GM19468 (cell line): ENCODE results near the gene ATP6V0C.

Source experiments
- ATAC-seq: cut with Tn5 transposase; IDR thresholded peaks from one replicate; pipeline ENCODE4 v1.9.1; 2021; ENCODE audit warnings: mild to moderate bottlenecking, moderate library complexity, moderate number of reproducible peaks; ENCODE audit not compliant: unreplicated experiment; ENCODE audit errors: extremely low read depth

The ATP6V0C gene

GRCh38 chr16:2513405-2514332 lies at the start of gene ATP6V0C:
TSS of gene ATP6V0C (plus strand) at chr16:2513952. CDS start at chr16:2514104, 152 bp downstream.
- peak; percentile 48 for ATAC-seq

GRCh38 chr16:2464333-2464732 lies 49.4 kb upstream of the ATP6V0C start:
- ATAC-seq = no peak

GRCh38 chr16:2465653-2466415 lies 47.9 kb upstream of the ATP6V0C start:
- ATAC-seq = no peak

- ATAC-seq = no peak
Observed at GRCh38 chr16:2466667-2467527, 46.9 kb upstream of the ATP6V0C start.

GRCh38 chr16:2467528-2468232 lies 46.1 kb upstream of the ATP6V0C start:
- ATAC-seq = no peak

- no peak for ATAC-seq
Observed at GRCh38 chr16:2468233-2468724, 45.5 kb upstream of the ATP6V0C start.

- no peak for ATAC-seq
Observed at GRCh38 chr16:2468725-2469398, 44.9 kb upstream of the ATP6V0C start.

GRCh38 chr16:2469399-2470233 lies 44.1 kb upstream of the ATP6V0C start:
- ATAC-seq = no peak

GRCh38 chr16:2470234-2470601 lies 43.5 kb upstream of the ATP6V0C start:
- no peak for ATAC-seq

GRCh38 chr16:2470603-2471015 lies 43.1 kb upstream of the ATP6V0C start:
- no peak for ATAC-seq

- no peak for ATAC-seq
Observed at GRCh38 chr16:2471016-2471652, 42.6 kb upstream of the ATP6V0C start, which contains the start of gene NTN3. TSS of gene NTN3 (plus strand) at chr16:2471297. CDS start at chr16:2471702, 405 bp downstream.

- no peak for ATAC-seq
Observed at GRCh38 chr16:2471653-2472487, 41.9 kb upstream of the ATP6V0C start.

- ATAC-seq = no peak
Observed at GRCh38 chr16:2472488-2472864, 41.3 kb upstream of the ATP6V0C start.

GRCh38 chr16:2472885-2473445 lies 40.8 kb upstream of the ATP6V0C start:
- ATAC-seq = no peak

GRCh38 chr16:2473446-2473926 lies 40.3 kb upstream of the ATP6V0C start:
- ATAC-seq = no peak
